Measurements from ENCODE around the gene GPC6. TPM values are rescaled to one million over a fixed set of nuclear protein-coding genes. Genes with fewer than 3 reads are reported as not detected.

GPC6 gene
- total RNA-seq, 1 donor from 2014 or later = 13.8 TPM

GRCh38 chr13:93625536-93625935, 398.9 kb downstream of the GPC6 start:
- H3K4me1 ChIP-seq = no peaks in the 10 kb centered on the region
- TF ChIP-seq CTCF (IDR thresholded peaks at IDR 0.05) (no peak), POLR2AphosphoS5 (IDR thresholded peaks at IDR 0.05; ENCODE audit: insufficient read depth in 1 of 2, low read depth in 1 of 2) (no peak), POLR2A (IDR thresholded peaks at IDR 0.05) (no peak)
- no peaks in the 10 kb centered on the region for H3K9me3 ChIP-seq
- H3K4me3 ChIP-seq = no peak overlapping the region
- no peaks in the 10 kb centered on the region for H3K36me3 ChIP-seq
- no peak overlapping the region for H3K27ac ChIP-seq
- intact Hi-C loops (cut with DNase I) = no loop called here
- no peaks in the 10 kb centered on the region for H3K27me3 ChIP-seq
- no peak for DNase-seq (ENCODE audit: extremely low spot score in 2 of 2)

GRCh38 chr13:93628136-93628797, 401.7 kb downstream of the GPC6 start:
- Histone ChIP-seq H3K36me3 (no peaks in the 10 kb centered on the region), H3K27me3 (no peaks in the 10 kb centered on the region), H3K4me1 (no peaks in the 10 kb centered on the region), H3K4me3 (no peak overlapping the region), H3K9me3 (no peaks in the 10 kb centered on the region), H3K27ac (no peak overlapping the region)
- intact Hi-C loops (cut with DNase I) = no loop called here
- no peak for DNase-seq (ENCODE audit: extremely low spot score in 2 of 2)
- TF ChIP-seq POLR2AphosphoS5 (IDR thresholded peaks at IDR 0.05; ENCODE audit: insufficient read depth in 1 of 2, low read depth in 1 of 2) (no peak), POLR2A (IDR thresholded peaks at IDR 0.05) (no peak), CTCF (IDR thresholded peaks at IDR 0.05) (no peak)

- H3K27me3 ChIP-seq = no peaks in the 10 kb centered on the region
- no peak overlapping the region for H3K4me3 ChIP-seq
- H3K27ac ChIP-seq = no peak overlapping the region
- no peaks in the 10 kb centered on the region for H3K36me3 ChIP-seq
- intact Hi-C loops (cut with DNase I) = no loop called here
- TF ChIP-seq POLR2AphosphoS5 (IDR thresholded peaks at IDR 0.05; ENCODE audit: insufficient read depth in 1 of 2, low read depth in 1 of 2) (no peak), CTCF (IDR thresholded peaks at IDR 0.05) (no peak), POLR2A (IDR thresholded peaks at IDR 0.05) (no peak)
- no peaks in the 10 kb centered on the region for H3K9me3 ChIP-seq
- no peaks in the 10 kb centered on the region for H3K4me1 ChIP-seq
- no peak for DNase-seq (ENCODE audit: extremely low spot score in 2 of 2)
Measured at GRCh38 chr13:93635616-93636032, 409.0 kb downstream of the GPC6 start.

GRCh38 chr13:93637852-93638251, 411.2 kb downstream of the GPC6 start:
- no peak for TF ChIP-seq CTCF (IDR thresholded peaks at IDR 0.05)
- TF ChIP-seq POLR2A (IDR thresholded peaks at IDR 0.05) = no peak
- no peak for TF ChIP-seq POLR2AphosphoS5 (IDR thresholded peaks at IDR 0.05; ENCODE audit: insufficient read depth in 1 of 2, low read depth in 1 of 2)
- Histone ChIP-seq H3K36me3 (no peaks in the 10 kb centered on the region), H3K27me3 (no peaks in the 10 kb centered on the region), H3K27ac (no peak overlapping the region), H3K4me3 (no peak overlapping the region), H3K4me1 (no peaks in the 10 kb centered on the region), H3K9me3 (no peaks in the 10 kb centered on the region)
- intact Hi-C loops (cut with DNase I) = no loop called here
- DNase-seq (ENCODE audit: extremely low spot score in 2 of 2) = no peak

GRCh38 chr13:93640452-93640851, 413.8 kb downstream of the GPC6 start:
- TF ChIP-seq POLR2A (IDR thresholded peaks at IDR 0.05) (no peak), POLR2AphosphoS5 (IDR thresholded peaks at IDR 0.05; ENCODE audit: insufficient read depth in 1 of 2, low read depth in 1 of 2) (no peak), CTCF (IDR thresholded peaks at IDR 0.05) (no peak)
- H3K4me3 ChIP-seq = no peak overlapping the region
- intact Hi-C loops (cut with DNase I) = no loop called here
- no peaks in the 10 kb centered on the region for H3K36me3 ChIP-seq
- H3K9me3 ChIP-seq = no peaks in the 10 kb centered on the region
- no peaks in the 10 kb centered on the region for H3K4me1 ChIP-seq
- H3K27me3 ChIP-seq = no peaks in the 10 kb centered on the region
- H3K27ac ChIP-seq = no peak overlapping the region
- DNase-seq (ENCODE audit: extremely low spot score in 2 of 2) = no peak

All from vagina (tissue), 2 donors.